ENCODE results near the gene RHD. TPM values are rescaled to one million over a fixed set of nuclear protein-coding genes. Genes with fewer than 3 reads are reported as not detected.
A peak's percentile ranks its signal among the peaks of the same experiment; 100 is the strongest.
"Not testable (repeated sequence)": the region's sequence is repeated elsewhere in the genome, so short reads cannot be mapped to it uniquely, and the experiment has no call there.

RHD gene
- total RNA-seq, 1 donor from 2014 or later: not detected

GRCh38 chr1:25256578-25256965 lies 15.7 kb upstream of the RHD start:
- no peak for DNase-seq (ENCODE audit: low spot score)

- no peak for DNase-seq (ENCODE audit: low spot score)
These were observed 15.1 kb upstream of the RHD start for GRCh38 chr1:25257196-25257595.

- DNase-seq (ENCODE audit: low spot score): not testable (repeated sequence)
These were observed 12.5 kb upstream of the RHD start for GRCh38 chr1:25259813-25260212.

- DNase-seq (ENCODE audit: low spot score): not testable (repeated sequence)
These were observed 12.0 kb upstream of the RHD start for GRCh38 chr1:25260336-25260735.

GRCh38 chr1:25266554-25267287 lies 5.6 kb upstream of the RHD start:
- not testable (repeated sequence) for DNase-seq (ENCODE audit: low spot score)

GRCh38 chr1:25267288-25268142 lies 4.8 kb upstream of the RHD start:
- DNase-seq (ENCODE audit: low spot score): peak; percentile 51

- not testable (repeated sequence) for DNase-seq (ENCODE audit: low spot score)
These were observed 4.1 kb upstream of the RHD start for GRCh38 chr1:25268143-25268760.

- not testable (repeated sequence) for DNase-seq (ENCODE audit: low spot score)
These were observed 3.3 kb downstream of the RHD start for GRCh38 chr1:25275648-25276047.

GRCh38 chr1:25277295-25277694 lies 5.0 kb downstream of the RHD start:
- DNase-seq (ENCODE audit: low spot score): not testable (repeated sequence)

GRCh38 chr1:25278358-25278757 lies 6.0 kb downstream of the RHD start:
- DNase-seq (ENCODE audit: low spot score): not testable (repeated sequence)

GRCh38 chr1:25278790-25279189 lies 6.5 kb downstream of the RHD start:
- DNase-seq (ENCODE audit: low spot score): not testable (repeated sequence)

- not testable (repeated sequence) for DNase-seq (ENCODE audit: low spot score)
These were observed 7.4 kb downstream of the RHD start for GRCh38 chr1:25279693-25280111.

GRCh38 chr1:25285862-25286261 lies 13.6 kb downstream of the RHD start:
- DNase-seq (ENCODE audit: low spot score): not testable (repeated sequence)

GRCh38 chr1:25287164-25287563 lies 14.9 kb downstream of the RHD start:
- DNase-seq (ENCODE audit: low spot score): not testable (repeated sequence)

GRCh38 chr1:25288573-25289101 lies 16.3 kb downstream of the RHD start:
- not testable (repeated sequence) for DNase-seq (ENCODE audit: low spot score)

- not testable (repeated sequence) for DNase-seq (ENCODE audit: low spot score)
These were observed 17.7 kb downstream of the RHD start for GRCh38 chr1:25290043-25290442.

- DNase-seq (ENCODE audit: low spot score): not testable (repeated sequence)
These were observed 21.1 kb downstream of the RHD start for GRCh38 chr1:25293426-25293825.

- DNase-seq (ENCODE audit: low spot score): not testable (repeated sequence)
These were observed 22.8 kb downstream of the RHD start for GRCh38 chr1:25294889-25295826.

- DNase-seq (ENCODE audit: low spot score): not testable (repeated sequence)
These were observed 24.2 kb downstream of the RHD start for GRCh38 chr1:25296501-25296900.

- not testable (repeated sequence) for DNase-seq (ENCODE audit: low spot score)
These were observed 28.4 kb downstream of the RHD start for GRCh38 chr1:25300729-25301128.

- DNase-seq (ENCODE audit: low spot score): not testable (repeated sequence)
These were observed 30.0 kb downstream of the RHD start for GRCh38 chr1:25302330-25302729.

Data from umbilical cord (tissue), 2 donors.